PFSK-1 (cell line): ENCODE data around the gene TAX1BP3.

Experiments used
- POLR2AphosphoS5 ChIP-seq: IDR thresholded peaks from 2 replicates; pipeline ENCODE4 v1.6.1; 2012; ENCODE audit warnings: low read depth, mild to moderate bottlenecking, control low read depth, low read length, moderate library complexity
- SIN3A ChIP-seq: IDR thresholded peaks from 2 replicates; pipeline ENCODE4 v1.6.1; 2012; ENCODE audit warnings: mild to moderate bottlenecking, low read length, moderate library complexity, borderline replicate concordance; ENCODE audit not compliant: insufficient read depth
- TAF1 ChIP-seq: IDR thresholded peaks from 2 replicates; pipeline ENCODE4 v1.6.1; 2012; ENCODE audit warnings: low read length, control low read depth, borderline replicate concordance; ENCODE audit not compliant: insufficient read depth
- TF ChIP-seq, protein P1 (sequence below), 2 experiments: IDR thresholded peaks; 2 replicates each; pipeline versions ENCODE4 v1.6.1 to v1.8.0; 2011 to 2012; ENCODE audit warnings: low read depth in 2 of 2, low read length in 2 of 2, control low read depth in 1 of 2, inconsistent platforms in 1 of 2, mild to moderate bottlenecking in 1 of 2, moderate library complexity in 1 of 2; ENCODE audit not compliant: insufficient read depth in 1 of 2

- TF ChIP-seq POLR2AphosphoS5 (no peak), TAF1 (no peak), SIN3A (no peak)
- TF ChIP-seq, protein P1, sequence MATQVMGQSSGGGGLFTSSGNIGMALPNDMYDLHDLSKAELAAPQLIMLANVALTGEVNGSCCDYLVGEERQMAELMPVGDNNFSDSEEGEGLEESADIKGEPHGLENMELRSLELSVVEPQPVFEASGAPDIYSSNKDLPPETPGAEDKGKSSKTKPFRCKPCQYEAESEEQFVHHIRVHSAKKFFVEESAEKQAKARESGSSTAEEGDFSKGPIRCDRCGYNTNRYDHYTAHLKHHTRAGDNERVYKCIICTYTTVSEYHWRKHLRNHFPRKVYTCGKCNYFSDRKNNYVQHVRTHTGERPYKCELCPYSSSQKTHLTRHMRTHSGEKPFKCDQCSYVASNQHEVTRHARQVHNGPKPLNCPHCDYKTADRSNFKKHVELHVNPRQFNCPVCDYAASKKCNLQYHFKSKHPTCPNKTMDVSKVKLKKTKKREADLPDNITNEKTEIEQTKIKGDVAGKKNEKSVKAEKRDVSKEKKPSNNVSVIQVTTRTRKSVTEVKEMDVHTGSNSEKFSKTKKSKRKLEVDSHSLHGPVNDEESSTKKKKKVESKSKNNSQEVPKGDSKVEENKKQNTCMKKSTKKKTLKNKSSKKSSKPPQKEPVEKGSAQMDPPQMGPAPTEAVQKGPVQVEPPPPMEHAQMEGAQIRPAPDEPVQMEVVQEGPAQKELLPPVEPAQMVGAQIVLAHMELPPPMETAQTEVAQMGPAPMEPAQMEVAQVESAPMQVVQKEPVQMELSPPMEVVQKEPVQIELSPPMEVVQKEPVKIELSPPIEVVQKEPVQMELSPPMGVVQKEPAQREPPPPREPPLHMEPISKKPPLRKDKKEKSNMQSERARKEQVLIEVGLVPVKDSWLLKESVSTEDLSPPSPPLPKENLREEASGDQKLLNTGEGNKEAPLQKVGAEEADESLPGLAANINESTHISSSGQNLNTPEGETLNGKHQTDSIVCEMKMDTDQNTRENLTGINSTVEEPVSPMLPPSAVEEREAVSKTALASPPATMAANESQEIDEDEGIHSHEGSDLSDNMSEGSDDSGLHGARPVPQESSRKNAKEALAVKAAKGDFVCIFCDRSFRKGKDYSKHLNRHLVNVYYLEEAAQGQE (IDR thresholded peaks at IDR 0.05; ENCODE audit: insufficient read depth in 1 of 2, low read depth in 2 of 2, low read length in 2 of 2): no peak
Observed at GRCh38 chr17:3647769-3648555, 20.4 kb downstream of the TAX1BP3 start.
